ENCODE results near the gene MYBBP1A.

- TF ChIP-seq POLR2A (IDR thresholded peaks at IDR 0.05; ENCODE audit: low read depth, low read length) (no peak), POLR2AphosphoS5 (IDR thresholded peaks at IDR 0.05; ENCODE audit: low read depth, low read length) (no peak), TAF1 (IDR thresholded peaks at IDR 0.05; ENCODE audit: low read depth, low read length) (no peak), PAX5 (IDR thresholded peaks at IDR 0.05; ENCODE audit: insufficient read depth, low read length, severe bottlenecking) (no peak), SPI1 (IDR thresholded peaks at IDR 0.05; ENCODE audit: low read depth, low read length) (no peak)
These were observed 32.0 kb upstream of the MYBBP1A start for GRCh38 chr17:4587195-4587594.
